SK-N-MC (cell line): Measurements from ENCODE around the gene WDR41.

Experiments
- EZH2 ChIP-seq: fragments of 200-600 bp; sonication (generic); IDR thresholded peaks from one replicate; pipeline ENCODE4 v1.6.1; 2017; ENCODE audit warnings: antibody characterized with exemption
- FOXP2 ChIP-seq: optimal IDR thresholded peaks from 2 replicates; pipeline ENCODE3; 2011; ENCODE audit warnings: mild to moderate bottlenecking, moderate library complexity; ENCODE audit not compliant: insufficient read depth; ENCODE audit errors: extremely low read length, control extremely low read depth
- POLR2AphosphoS5 ChIP-seq: IDR thresholded peaks from 2 replicates; pipeline ENCODE4 v1.6.1; 2012; ENCODE audit warnings: mild to moderate bottlenecking, low read depth, low read length, borderline replicate concordance

DNA sequence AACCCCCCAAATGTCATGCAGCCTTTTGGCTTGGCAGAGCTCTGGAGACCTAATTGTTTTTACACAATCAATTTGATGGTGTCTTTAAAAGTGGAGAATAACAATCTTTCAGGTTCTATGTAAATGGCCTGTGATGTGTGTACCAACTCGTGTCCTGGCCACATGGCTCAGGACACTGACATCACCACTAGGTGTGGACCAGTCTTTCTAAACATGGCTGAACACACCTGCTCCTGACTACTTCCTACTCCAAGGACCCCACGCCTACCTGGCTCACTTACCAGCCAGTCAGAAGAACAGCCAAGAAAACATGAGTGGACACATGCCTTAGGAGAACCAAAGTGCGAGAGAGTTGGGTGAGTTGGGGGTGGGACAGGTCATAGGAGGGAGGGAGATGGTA is 71.2 kb downstream of the WDR41 start:
- TF ChIP-seq EZH2 (no peak), POLR2AphosphoS5 (no peak), FOXP2 (no peak)
